Caco-2 (cell line): ENCODE data around the gene PIP4K2C. TPM values are rescaled to one million over a fixed set of nuclear protein-coding genes. Genes with fewer than 3 reads are reported as not detected.
A peak's percentile ranks its signal among the peaks of the same experiment; 100 is the strongest.

Source experiments
- BruUV-seq: library from RNA; stranded (reverse); fragments of 400-500 nt; replicated peaks from 2 replicates; lab custom pipeline; 2021; lab: Mats Ljungman, UMichigan
- CTCF ChIA-PET: fragments of 300-600 bp; sonication (Branson Sonifier 250); formaldehyde crosslinking; loops from one replicate; lab custom pipeline; 2022; ENCODE audit warnings: antibody characterized with exemption; lab: Charles Lee
- POLR2A ChIA-PET: fragments of 300-600 bp; sonication (Branson Sonifier 250); formaldehyde crosslinking; loops from one replicate; lab custom pipeline; 2022; ENCODE audit warnings: antibody characterized with exemption; lab: Charles Lee
- DNase-seq, 2 experiments: peaks; one replicate each; pipeline versions ENCODE4 v3.0.0 to v3.0.0-alpha.2; 2020 to 2022
- H3K27me3 ChIP-seq: replicated peaks from 2 replicates; pipeline ENCODE4 v1.6.0; 2011; ENCODE audit warnings: low read length; ENCODE audit not compliant: control insufficient read depth, insufficient read depth
- H3K36me3 ChIP-seq: 2 replicates; pipeline ENCODE4 v1.5.1; 2011; ENCODE audit warnings: low read length; ENCODE audit not compliant: control insufficient read depth, insufficient read depth
- H3K4me1 ChIP-seq: fragments of 250-450 bp; sonication (Bioruptor Pico); 2 replicates; pipeline ENCODE4 v1.5.1; 2020; ENCODE audit warnings: mild to moderate bottlenecking
- H3K4me3 ChIP-seq: 2 replicates; pipeline ENCODE4 v1.5.1; 2011; ENCODE audit warnings: low read depth, mild to moderate bottlenecking, control low read depth, low read length
- H3K9me3 ChIP-seq: fragments of 250-450 bp; sonication (Bioruptor Pico); 2 replicates; pipeline ENCODE4 v1.5.1; 2020; ENCODE audit warnings: mild to moderate bottlenecking, moderate library complexity
- H3K27ac Mint-ChIP-seq: one replicate; pipeline ENCODE4 v1.8.0; 2022; ENCODE audit warnings: mixed read lengths; ENCODE audit not compliant: unreplicated experiment
- H3K27me3 Mint-ChIP-seq: one replicate; pipeline ENCODE4 v1.8.0; 2022; ENCODE audit warnings: mixed read lengths; ENCODE audit not compliant: insufficient read depth, unreplicated experiment
- H3K36me3 Mint-ChIP-seq: one replicate; pipeline ENCODE4 v1.8.0; 2022; ENCODE audit warnings: mild to moderate bottlenecking, mixed read lengths; ENCODE audit not compliant: insufficient read depth, unreplicated experiment
- H3K4me1 Mint-ChIP-seq: one replicate; pipeline ENCODE4 v1.8.0; 2022; ENCODE audit warnings: low read depth, mixed read lengths; ENCODE audit not compliant: unreplicated experiment
- H3K4me3 Mint-ChIP-seq: one replicate; pipeline ENCODE4 v1.8.0; 2022; ENCODE audit warnings: mild to moderate bottlenecking, moderate library complexity, mixed read lengths; ENCODE audit not compliant: unreplicated experiment
- H3K9me3 Mint-ChIP-seq: one replicate; pipeline ENCODE4 v1.8.0; 2022; ENCODE audit warnings: mixed read lengths; ENCODE audit not compliant: unreplicated experiment
- CTCF ChIP-seq, 2 experiments: fragments of 200-600 bp in 1 of 2; IDR thresholded peaks; 1 replicate in 1 of 2; 2 replicates in 1 of 2; pipeline versions ENCODE4 v1.5.1 to v1.8.0; 2011 to 2022; ENCODE audit warnings: antibody characterized with exemption in 1 of 2, control low read depth in 1 of 2, inconsistent platforms in 1 of 2, low read depth in 1 of 2, low read length in 1 of 2, mild to moderate bottlenecking in 1 of 2, moderate library complexity in 1 of 2; ENCODE audit not compliant: insufficient read depth in 1 of 2, severe bottlenecking in 1 of 2, unreplicated experiment in 1 of 2
- intact Hi-C: fragments of 100-400 bp; cut with micrococcal nuclease; formaldehyde crosslinking; loops from one replicate; pipeline ENCODE4 v1.10.0; 2022; ENCODE audit not compliant: unreplicated experiment
- total RNA-seq: library from RNA; stranded (reverse); gene quantifications from 2 replicates; pipeline ENCODE4 v1.2.3, GENCODE V29; 2022

Gene PIP4K2C
- total RNA-seq, 1 experiment from 2014 or later = 48.0 TPM

GRCh38 chr12:57583008-57583831, 7.8 kb upstream of the PIP4K2C start:
- H3K36me3 Mint-ChIP-seq = no peaks in the 10 kb centered on the region
- peaks cover 16% of the 10 kb centered on the region for H3K4me1 Mint-ChIP-seq
- H3K4me3 Mint-ChIP-seq = no peak overlapping the region
- no peak overlapping the region for H3K27ac Mint-ChIP-seq
- no peaks in the 10 kb centered on the region for H3K9me3 ChIP-seq
- peaks cover 4% of the 10 kb centered on the region for H3K27me3 Mint-ChIP-seq
- DNase-seq = peak; percentile 80 to 83
- intact Hi-C loops = loop anchor here (1.0 to 5.0 kb wide), 4 partner anchors 8 to 153 kb away; partner anchors contain the start of genes OS9 and PIP4K2C
- H3K9me3 Mint-ChIP-seq = no peaks in the 10 kb centered on the region
- H3K36me3 ChIP-seq = no peaks in the 10 kb centered on the region
- TF ChIP-seq CTCF (IDR thresholded peaks at IDR 0.05; ENCODE audit: insufficient read depth in 1 of 2, low read depth in 1 of 2, low read length in 1 of 2, severe bottlenecking in 1 of 2, unreplicated experiment in 1 of 2) = peak; percentile 94 to 96
- no TSS peak for BruUV-seq
- H3K4me3 ChIP-seq = no peak overlapping the region
- ChIA-PET CTCF (interaction anchor here (0.6 to 2.3 kb wide), 26 partner anchors 8 to 358 kb away, joined by 3 to 20 read pairs (median 4); partner anchors contain the start of genes ARHGEF25, ATP23, B4GALNT1 and OS9), POLR2A (interaction anchor here (0.6 kb wide), 1 partner anchor 1489 kb away, joined by 5 read pairs; no protein-coding TSS in a partner anchor)
- peaks cover 13% of the 10 kb centered on the region for H3K4me1 ChIP-seq
- no peaks in the 10 kb centered on the region for H3K27me3 ChIP-seq

DNA sequence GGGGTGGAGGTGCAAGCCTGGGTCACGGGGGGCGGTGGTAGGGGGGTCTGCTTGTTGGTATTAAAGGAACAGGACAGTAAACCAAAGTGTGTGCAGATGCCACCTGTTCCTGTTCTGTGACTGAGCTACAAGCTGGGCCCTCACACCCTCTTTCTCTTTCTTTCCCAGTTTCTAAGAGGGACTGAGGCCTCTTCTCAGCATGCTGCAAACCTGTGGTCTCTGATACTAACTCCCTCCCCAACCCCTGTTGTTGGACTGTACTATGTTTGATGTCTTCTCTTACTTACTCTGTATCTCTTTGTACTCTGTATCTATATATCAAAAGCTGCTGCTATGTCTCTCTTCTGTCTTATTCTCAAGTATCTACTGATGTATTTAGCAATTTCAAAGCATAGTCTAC, 6.9 kb upstream of the PIP4K2C start:
- Mint-ChIP-seq H3K4me1 (peaks cover 16% of the 10 kb centered on the region), H3K9me3 (no peaks in the 10 kb centered on the region), H3K27me3 (peaks cover 4% of the 10 kb centered on the region), H3K27ac (no peak overlapping the region), H3K36me3 (no peaks in the 10 kb centered on the region), H3K4me3 (no peak overlapping the region)
- ChIA-PET POLR2A (no interaction called here), CTCF (interaction anchor here (1.0 to 2.3 kb wide), 8 partner anchors 20 to 151 kb away, joined by 4 to 17 read pairs (median 9); partner anchors contain the start of genes ARHGEF25 and B4GALNT1)
- intact Hi-C loops = loop anchor here (5.0 kb wide), 1 partner anchor 108 kb away; the partner anchor contains the start of gene OS9
- TF ChIP-seq CTCF (IDR thresholded peaks at IDR 0.05; ENCODE audit: insufficient read depth in 1 of 2, low read depth in 1 of 2, low read length in 1 of 2, severe bottlenecking in 1 of 2, unreplicated experiment in 1 of 2) = no peak
- no TSS peak for BruUV-seq
- Histone ChIP-seq H3K9me3 (no peaks in the 10 kb centered on the region), H3K4me1 (peaks cover 12% of the 10 kb centered on the region), H3K27me3 (no peaks in the 10 kb centered on the region), H3K36me3 (no peaks in the 10 kb centered on the region), H3K4me3 (no peak overlapping the region)
- no peak for DNase-seq

- POLR2A ChIA-PET = no interaction called here
- H3K4me3 ChIP-seq = no peak overlapping the region
- peaks cover 12% of the 10 kb centered on the region for H3K4me1 Mint-ChIP-seq
- H3K27ac Mint-ChIP-seq = no peak overlapping the region
- no peak for TF ChIP-seq CTCF (IDR thresholded peaks at IDR 0.05; ENCODE audit: insufficient read depth in 1 of 2, low read depth in 1 of 2, low read length in 1 of 2, severe bottlenecking in 1 of 2, unreplicated experiment in 1 of 2)
- BruUV-seq = no TSS peak
- intact Hi-C loops = loop anchor here (5.0 kb wide), 1 partner anchor 108 kb away; the partner anchor contains the start of gene OS9
- CTCF ChIA-PET = interaction anchor here (0.6 to 1.7 kb wide), 3 partner anchors 35 to 103 kb away, joined by 3 to 10 read pairs (median 4); no protein-coding TSS in a partner anchor
- no peaks in the 10 kb centered on the region for H3K36me3 ChIP-seq
- no peak for DNase-seq
- no peaks in the 10 kb centered on the region for H3K27me3 ChIP-seq
- H3K27me3 Mint-ChIP-seq = peaks cover 4% of the 10 kb centered on the region
- H3K4me3 Mint-ChIP-seq = no peak overlapping the region
- no peaks in the 10 kb centered on the region for H3K36me3 Mint-ChIP-seq
- H3K4me1 ChIP-seq = peaks cover 6% of the 10 kb centered on the region
- no peaks in the 10 kb centered on the region for H3K9me3 ChIP-seq
- H3K9me3 Mint-ChIP-seq = no peaks in the 10 kb centered on the region
Observed at GRCh38 chr12:57584690-57585089, 6.3 kb upstream of the PIP4K2C start.
